GM12878 (cell line): ENCODE data around the gene MANF. TPM values are rescaled to one million over a fixed set of nuclear protein-coding genes. Genes with fewer than 3 reads are reported as not detected.
"Not testable (repeated sequence)": the region's sequence is repeated elsewhere in the genome, so short reads cannot be mapped to it uniquely, and the experiment has no call there.

Source experiments
- ATAC-seq: fragments of 200-7000 bp; cut with Tn5 transposase; 3 replicates; pipeline ENCODE4 v1.9.1; 2020; ENCODE audit warnings: mild to moderate bottlenecking, moderate library complexity
- BruUV-seq: library from RNA; stranded (reverse); fragments of 400-500 nt; replicated peaks from 2 replicates; lab custom pipeline; 2021; lab: Mats Ljungman, UMichigan
- CTCF ChIA-PET: fragments of 300-600 bp; sonication (Branson Sonifier 250); formaldehyde crosslinking; extraction: SDS; loops from one replicate; lab custom pipeline; 2021; ENCODE audit warnings: inconsistent platforms; lab: Yijun Ruan, JAX
- POLR2A ChIA-PET: fragments of 350-600 bp; formaldehyde crosslinking; extraction: SDS; loops from one replicate; lab custom pipeline; 2021; ENCODE audit warnings: inconsistent platforms; lab: Charles Lee
- RAD21 ChIA-PET: fragments of 300-600 bp; sonication (Branson Sonifier 250); formaldehyde crosslinking; loops from one replicate; lab custom pipeline; 2023; ENCODE audit warnings: antibody characterized with exemption; ENCODE audit not compliant: unreplicated experiment; lab: Charles Lee
- SMC1A ChIA-PET: fragments of 300-600 bp; sonication (Branson Sonifier 250); formaldehyde crosslinking; loops from one replicate; lab custom pipeline; 2023; ENCODE audit not compliant: unreplicated experiment, uncharacterized antibody; lab: Charles Lee
- DNase-seq: peaks from one replicate; pipeline ENCODE4 v3.0.0-alpha.2; 2011; ENCODE audit warnings: low read depth, low spot score
- FAIRE-seq: peaks from 3 replicates; lab custom pipeline; 2011; peaks lifted over from hg19 to GRCh38; lab: Jason Lieb, UNC
- H2AFZ ChIP-seq: 2 replicates; pipeline ENCODE4 v1.6.0; 2011; ENCODE audit warnings: low read depth, low read length, control low read depth; ENCODE audit not compliant: control insufficient read depth
- H3K27ac ChIP-seq: 2 replicates; pipeline ENCODE4 v1.5.1; 2011; ENCODE audit warnings: control low read depth; ENCODE audit not compliant: control insufficient read depth, insufficient read depth
- H3K27me3 ChIP-seq, 2 experiments: replicated peaks in 1 of 2; 2 replicates each; pipeline versions ENCODE4 v1.6.0 to v1.6.1; 2011; ENCODE audit warnings: low read length in 1 of 2; ENCODE audit not compliant: control insufficient read depth in 2 of 2, insufficient read depth in 2 of 2
- H3K36me3 ChIP-seq, 2 experiments: 2 replicates each; pipeline ENCODE4 v1.5.1; 2011; ENCODE audit warnings: low read length in 1 of 2; ENCODE audit not compliant: control insufficient read depth in 2 of 2, insufficient read depth in 2 of 2
- H3K4me1 ChIP-seq: 2 replicates; pipeline ENCODE4 v1.6.1; 2011; ENCODE audit warnings: mild to moderate bottlenecking, low read length, moderate library complexity, mixed read lengths; ENCODE audit not compliant: control insufficient read depth, insufficient read depth
- H3K4me2 ChIP-seq: 2 replicates; pipeline ENCODE4 v1.6.0; 2011; ENCODE audit warnings: control low read depth; ENCODE audit not compliant: control insufficient read depth, insufficient read depth
- H3K4me3 ChIP-seq: fragments of 200-600 bp; sonication (generic); 2 replicates; pipeline ENCODE4 v1.5.1; 2016
- H3K79me2 ChIP-seq: 2 replicates; pipeline ENCODE4 v1.6.0; 2011; ENCODE audit warnings: low read length; ENCODE audit not compliant: control insufficient read depth, insufficient read depth
- H3K9ac ChIP-seq: 2 replicates; pipeline ENCODE4 v1.8.0; 2011; ENCODE audit warnings: low read length, control low read depth, mixed read lengths; ENCODE audit not compliant: control insufficient read depth, insufficient read depth
- H3K9me3 ChIP-seq: replicated peaks from 3 replicates; pipeline ENCODE4 v1.5.1; 2011; ENCODE audit warnings: mild to moderate bottlenecking, low read length; ENCODE audit not compliant: control insufficient read depth, insufficient read depth
- H4K20me1 ChIP-seq: 2 replicates; pipeline ENCODE4 v1.6.0; 2011; ENCODE audit not compliant: control insufficient read depth, insufficient read depth
- FOXM1 ChIP-seq: IDR thresholded peaks from 2 replicates; pipeline ENCODE4 v1.6.1; 2012; ENCODE audit warnings: low read depth, mild to moderate bottlenecking, inconsistent platforms, low read length, moderate library complexity
- MTA2 ChIP-seq: fragments of 450-650 bp; IDR thresholded peaks from 2 replicates; pipeline ENCODE4 v1.6.1; 2016; ENCODE audit warnings: low read depth, mild to moderate bottlenecking, moderate library complexity
- POLR2AphosphoS5 ChIP-seq: IDR thresholded peaks from 2 replicates; pipeline ENCODE4 v1.6.1; 2011; ENCODE audit warnings: mild to moderate bottlenecking, low read length, inconsistent platforms
- SMAD1 ChIP-seq: fragments of 450-650 bp; IDR thresholded peaks from 2 replicates; pipeline ENCODE4 v1.6.1; 2018; ENCODE audit warnings: mild to moderate bottlenecking, low read depth; ENCODE audit not compliant: partially characterized antibody
- WGBS: methylation state at CpG from one replicate; pipeline ENCODE4 v1.1.6; 2016; ENCODE audit warnings: low lambda C conversion rate; ENCODE audit not compliant: insufficient replicate concordance, insufficient coverage; ENCODE audit errors: missing lambda C conversion rate; 5-methylcytosine and 5-hydroxymethylcytosine counted together
- in situ Hi-C: fragments of 300-500 bp; cut with MboI; formaldehyde crosslinking; loops from 9 replicates; pipeline ENCODE4 v1.14.3; 2018; ENCODE audit warnings: mixed read lengths
- intact Hi-C: fragments of 100-400 bp; cut with micrococcal nuclease; formaldehyde crosslinking; loops from one replicate; pipeline ENCODE4 v1.14.2; 2022; ENCODE audit not compliant: unreplicated experiment
- polyA plus RNA-seq, 11 experiments: library from polyadenylated mRNA; depleted of rRNA in 4 of 11; unstranded in 6 of 11; stranded (reverse) in 5 of 11; fragments of >200 nt; fragmentation: Nextera tagmentation in 4 of 11; fragmentation: Illumina TruSeq in 1 of 11; extraction: Ambion mirVana in 4 of 11; extraction: Trizol in 1 of 11; gene quantifications; 1 replicate in 1 of 11; 2 replicates in 10 of 11; pipeline versions ENCODE4 v1.2.1 to v1.2.3, GENCODE V29; 2011 to 2016; ENCODE audit warnings: inconsistent platforms in 2 of 11, missing spikeins in 2 of 11, low read depth in 1 of 11
- total RNA-seq, 4 experiments: library from RNA; depleted of rRNA in 3 of 4; stranded (reverse); fragments of >200 nt in 3 of 4; fragmentation: Illumina TruSeq in 1 of 4; extraction: Trizol in 1 of 4; gene quantifications; 2 replicates each; pipeline versions ENCODE4 v1.2.1 to v1.2.3, GENCODE V29; 2013 to 2021
- TF ChIP-seq, protein P1 (sequence below), 3 experiments: IDR thresholded peaks in 2 of 3; conservative IDR thresholded peaks in 1 of 3; 2 replicates each; pipeline ENCODE4 v1.5.1; 2011; ENCODE audit warnings: low read depth in 3 of 3, low read length in 3 of 3, mild to moderate bottlenecking in 3 of 3, control low read depth in 2 of 3, moderate library complexity in 2 of 3, inconsistent platforms in 1 of 3, mixed read lengths in 1 of 3; ENCODE audit not compliant: control insufficient read depth in 2 of 3, insufficient read depth in 1 of 3; ENCODE audit errors: extremely low read depth in 1 of 3

MANF gene
- total and polyA plus RNA-seq, 10 of the 15 experiments (the other 5 are each of a cell fraction or from before 2014, with no cell fraction given), result 22.0 to 120 (median 82.9) TPM

DNA sequence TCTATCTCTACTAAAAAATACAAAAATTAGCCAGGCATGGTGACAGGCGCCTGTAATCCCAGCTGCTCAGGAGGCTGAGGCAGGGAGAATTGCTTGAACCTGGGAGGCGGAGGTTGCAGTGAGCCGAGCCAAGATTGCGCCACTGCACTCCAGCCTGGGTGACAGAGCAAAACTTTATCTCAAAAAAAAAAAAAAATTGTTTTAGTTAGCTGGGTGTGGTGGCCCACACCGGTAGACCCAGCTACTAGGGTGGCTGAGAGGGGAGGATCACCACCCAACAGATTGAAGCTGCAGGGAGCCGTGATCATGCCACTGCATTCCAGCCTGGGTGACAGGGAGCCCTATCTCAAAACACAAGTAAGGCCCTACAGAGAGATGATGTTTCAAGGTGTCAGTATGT, 2.2 kb downstream of the MANF start:
- POLR2A ChIA-PET, result interaction anchor here (0.7 to 1.3 kb wide), 4 partner anchors 112 to 818 kb away, joined by 3 to 12 read pairs (median 4); partner anchors contain the start of gene HEMK1

DNA sequence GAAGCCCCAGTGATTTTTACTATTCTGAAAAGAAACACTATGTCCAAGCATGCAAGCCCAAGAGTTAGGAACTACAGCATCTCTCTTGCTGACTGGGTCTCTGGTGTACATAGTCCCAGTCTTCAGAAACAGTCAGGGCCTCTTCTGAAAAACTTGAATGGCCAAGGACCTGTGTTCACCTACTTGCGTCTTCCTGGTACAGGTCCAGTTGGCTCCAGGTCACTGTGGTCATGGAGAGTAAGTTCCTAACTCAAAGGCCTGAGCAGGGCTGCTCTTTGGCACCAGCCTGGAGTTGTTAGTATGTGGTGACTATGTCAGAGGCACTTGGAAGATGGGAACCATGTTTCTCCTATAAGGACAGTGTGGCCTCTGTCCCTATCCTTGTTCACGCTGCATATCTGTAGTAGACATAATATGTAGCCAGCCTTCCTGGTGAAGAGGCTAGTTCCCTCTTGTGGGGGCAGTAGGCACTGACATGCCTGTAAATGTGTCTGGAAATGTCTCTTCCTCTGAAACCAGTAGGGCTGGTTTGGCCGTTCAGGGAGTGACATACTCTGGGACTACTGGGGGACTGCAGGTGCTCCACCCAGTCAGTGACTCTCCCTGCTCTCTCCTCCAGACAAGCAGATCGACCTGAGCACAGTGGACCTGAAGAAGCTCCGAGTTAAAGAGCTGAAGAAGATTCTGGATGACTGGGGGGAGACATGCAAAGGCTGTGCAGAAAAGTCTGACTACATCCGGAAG, 3.4 kb downstream of the MANF start:
- ChIA-PET SMC1A (interaction anchor here (0.7 to 2.0 kb wide), 8 partner anchors 13 to 1034 kb away, joined by 3 to 13 read pairs (median 4); partner anchors contain the start of gene DCAF1), RAD21 (interaction anchor here (1.2 to 2.1 kb wide), 5 partner anchors 111 to 410 kb away, joined by 3 to 8 read pairs (median 5); partner anchors contain the start of gene DCAF1), CTCF (interaction anchor here (0.6 to 4.4 kb wide), 19 partner anchors 9 to 1038 kb away, joined by 3 to 37 read pairs (median 6); partner anchors contain the start of genes CISH, CYB561D2, DCAF1 and HEMK1), POLR2A (interaction anchor here (0.9 to 2.1 kb wide), 3 partner anchors 111 to 819 kb away, joined by 3 to 6 read pairs (median 3); partner anchors contain the start of genes DCAF1 and HEMK1)
- Histone ChIP-seq H3K4me1 (peaks cover 24% of the 10 kb centered on the region), H3K79me2 (peaks cover 70% of the 10 kb centered on the region), H3K9me3 (no peaks in the 10 kb centered on the region), H3K36me3 (peaks cover 8 to 23% of the 10 kb centered on the region in 2 experiments), H3K4me2 (peak overlapping the region; percentile 96), H3K27ac (no peak overlapping the region), H3K9ac (no peak overlapping the region; the same call in 1 of the 2 replicates), H3K4me3 (no peak overlapping the region), H2AFZ (no peak overlapping the region), H3K27me3 (no peaks in the 10 kb centered on the region), H4K20me1 (peaks cover 9% of the 10 kb centered on the region; the same call in 1 of the 2 replicates)
- ATAC-seq, result no peak
- WGBS, result 82% methylated on average over 6 of the region's 6 CpGs
- no peak for FAIRE-seq
- in situ Hi-C loops, result loop anchor here (5.0 to 10.0 kb wide), 2 partner anchors 294 to 1034 kb away; partner anchors contain the start of genes CYB561D2, NPRL2 and TMEM115
- TF ChIP-seq MTA2 (no peak), SMAD1 (no peak), FOXM1 (no peak), POLR2AphosphoS5 (no peak)
- TF ChIP-seq, protein P1, sequence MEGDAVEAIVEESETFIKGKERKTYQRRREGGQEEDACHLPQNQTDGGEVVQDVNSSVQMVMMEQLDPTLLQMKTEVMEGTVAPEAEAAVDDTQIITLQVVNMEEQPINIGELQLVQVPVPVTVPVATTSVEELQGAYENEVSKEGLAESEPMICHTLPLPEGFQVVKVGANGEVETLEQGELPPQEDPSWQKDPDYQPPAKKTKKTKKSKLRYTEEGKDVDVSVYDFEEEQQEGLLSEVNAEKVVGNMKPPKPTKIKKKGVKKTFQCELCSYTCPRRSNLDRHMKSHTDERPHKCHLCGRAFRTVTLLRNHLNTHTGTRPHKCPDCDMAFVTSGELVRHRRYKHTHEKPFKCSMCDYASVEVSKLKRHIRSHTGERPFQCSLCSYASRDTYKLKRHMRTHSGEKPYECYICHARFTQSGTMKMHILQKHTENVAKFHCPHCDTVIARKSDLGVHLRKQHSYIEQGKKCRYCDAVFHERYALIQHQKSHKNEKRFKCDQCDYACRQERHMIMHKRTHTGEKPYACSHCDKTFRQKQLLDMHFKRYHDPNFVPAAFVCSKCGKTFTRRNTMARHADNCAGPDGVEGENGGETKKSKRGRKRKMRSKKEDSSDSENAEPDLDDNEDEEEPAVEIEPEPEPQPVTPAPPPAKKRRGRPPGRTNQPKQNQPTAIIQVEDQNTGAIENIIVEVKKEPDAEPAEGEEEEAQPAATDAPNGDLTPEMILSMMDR (IDR thresholded peaks at IDR 0.05 in 2 of 3, conservative IDR thresholded peaks at IDR 0.05 in 1 of 3; ENCODE audit: control insufficient read depth in 2 of 3, extremely low read depth in 1 of 3, insufficient read depth in 1 of 3, low read depth in 3 of 3, low read length in 3 of 3), result peak in 2 of 3 experiments; percentile 25 to 36; a peak in 4 of 6 replicates
- intact Hi-C loops, result loop anchor here (5.0 kb wide), 2 partner anchors 284 to 821 kb away; partner anchors contain the start of genes C3orf18, HEMK1 and TEX264
- DNase-seq, result no peak
- BruUV-seq, result no TSS peak

More for the DNA sequence above, 2.2 kb downstream of the MANF start:
- FAIRE-seq, H3K27ac ChIP-seq, ATAC-seq, BruUV-seq, H2AFZ ChIP-seq, H3K27me3 ChIP-seq, H4K20me1 ChIP-seq, DNase-seq, H3K9me3 ChIP-seq: not testable (repeated sequence)
- RAD21 ChIA-PET, result interaction anchor here (1.2 to 2.1 kb wide), 2 partner anchors 112 to 295 kb away, joined by 3 to 6 read pairs; partner anchors contain the start of gene DCAF1
- SMC1A ChIA-PET, result interaction anchor here (0.7 to 2.0 kb wide), 4 partner anchors 10 to 1033 kb away, joined by 3 to 5 read pairs (median 4); no protein-coding TSS in a partner anchor
- Histone ChIP-seq H3K36me3 (peaks cover 8 to 21% of the 10 kb centered on the region in 2 experiments), H3K9ac (peak overlapping the region; percentile 95), H3K4me1 (peaks cover 24% of the 10 kb centered on the region), H3K4me3 (peak overlapping the region; percentile 83; the same call in 1 of the 2 replicates), H3K79me2 (peaks cover 62% of the 10 kb centered on the region), H3K4me2 (peak overlapping the region; percentile 96)
- intact Hi-C loops (loop anchor here (5.0 kb wide), 2 partner anchors 285 to 820 kb away; partner anchors contain the start of genes C3orf18, HEMK1 and TEX264), in situ Hi-C loops (loop anchor here (5.0 to 10.0 kb wide), 2 partner anchors 295 to 1032 kb away; partner anchors contain the start of genes CYB561D2, NPRL2 and TMEM115)
- 95% methylated on average over 6 of the region's 6 CpGs for WGBS
- CTCF ChIA-PET, result interaction anchor here (0.6 to 4.4 kb wide), 10 partner anchors 10 to 771 kb away, joined by 3 to 33 read pairs (median 4); partner anchors contain the start of genes DCAF1 and MAPKAPK3
